GM10248 (cell line): ENCODE data around the gene PCDHB1.
"Not testable (repeated sequence)": the region's sequence is repeated elsewhere in the genome, so short reads cannot be mapped to it uniquely, and the experiment has no call there.

Experiments
- CTCF ChIA-PET: fragments of 300-600 bp; sonication (Branson Sonifier 250); formaldehyde crosslinking; extraction: SDS; loops from one replicate; lab custom pipeline; 2021; ENCODE audit warnings: antibody characterized with exemption; lab: Yijun Ruan, JAX
- POLR2A ChIA-PET: fragments of 350-650 bp; sonication (Branson Sonifier 250); formaldehyde crosslinking; extraction: SDS; loops from one replicate; lab custom pipeline; 2020; ENCODE audit warnings: antibody characterized with exemption; lab: Yijun Ruan, JAX
- DNase-seq: peaks from one replicate; pipeline ENCODE4 v3.0.0; 2012; ENCODE audit errors: extremely low spot score
- TF ChIP-seq, protein P1 (sequence below): IDR thresholded peaks from 2 replicates; pipeline ENCODE4 v1.5.1; 2012; ENCODE audit warnings: mild to moderate bottlenecking, low read depth; ENCODE audit errors: extremely low read depth, missing control alignments, control extremely low read depth

PCDHB1 gene

DNA sequence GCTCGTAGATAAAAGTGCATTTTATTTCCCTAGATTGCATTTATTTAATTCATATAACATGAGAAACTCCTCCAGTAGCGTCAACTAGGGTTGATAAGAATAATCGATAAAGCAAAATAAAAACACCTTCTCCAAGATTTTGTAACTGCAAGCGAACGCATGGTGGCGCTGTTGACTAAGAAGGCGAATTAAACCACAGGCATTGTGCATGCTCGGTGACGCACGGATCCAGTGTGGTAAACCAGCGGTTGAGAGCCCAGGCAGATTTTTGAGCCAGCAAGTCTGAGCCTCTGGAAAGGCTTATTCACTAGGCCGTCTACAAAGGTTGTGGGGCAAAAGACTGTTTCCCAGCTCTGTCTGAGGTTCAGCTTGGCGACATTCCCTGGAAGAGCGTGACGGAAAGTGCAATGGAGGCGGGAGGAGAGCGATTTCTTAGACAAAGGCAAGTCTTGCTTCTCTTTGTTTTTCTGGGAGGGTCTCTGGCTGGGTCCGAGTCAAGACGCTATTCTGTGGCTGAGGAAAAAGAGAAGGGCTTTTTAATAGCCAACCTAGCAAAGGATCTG is 49.1 kb downstream of the PCDHB1 start, which contains the start of gene PCDHB3:
Gene PCDHB3, plus strand, starts transcription at position 231 of the 563 bp plus-strand sequence. Its CDS starts 177 bp downstream, at position 408.
- TF ChIP-seq, protein P1, sequence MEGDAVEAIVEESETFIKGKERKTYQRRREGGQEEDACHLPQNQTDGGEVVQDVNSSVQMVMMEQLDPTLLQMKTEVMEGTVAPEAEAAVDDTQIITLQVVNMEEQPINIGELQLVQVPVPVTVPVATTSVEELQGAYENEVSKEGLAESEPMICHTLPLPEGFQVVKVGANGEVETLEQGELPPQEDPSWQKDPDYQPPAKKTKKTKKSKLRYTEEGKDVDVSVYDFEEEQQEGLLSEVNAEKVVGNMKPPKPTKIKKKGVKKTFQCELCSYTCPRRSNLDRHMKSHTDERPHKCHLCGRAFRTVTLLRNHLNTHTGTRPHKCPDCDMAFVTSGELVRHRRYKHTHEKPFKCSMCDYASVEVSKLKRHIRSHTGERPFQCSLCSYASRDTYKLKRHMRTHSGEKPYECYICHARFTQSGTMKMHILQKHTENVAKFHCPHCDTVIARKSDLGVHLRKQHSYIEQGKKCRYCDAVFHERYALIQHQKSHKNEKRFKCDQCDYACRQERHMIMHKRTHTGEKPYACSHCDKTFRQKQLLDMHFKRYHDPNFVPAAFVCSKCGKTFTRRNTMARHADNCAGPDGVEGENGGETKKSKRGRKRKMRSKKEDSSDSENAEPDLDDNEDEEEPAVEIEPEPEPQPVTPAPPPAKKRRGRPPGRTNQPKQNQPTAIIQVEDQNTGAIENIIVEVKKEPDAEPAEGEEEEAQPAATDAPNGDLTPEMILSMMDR = no peak
- CTCF ChIA-PET = interaction anchor here (1.3 kb wide), 1 partner anchor 13 kb away, joined by 3 read pairs; no protein-coding TSS in a partner anchor
- DNase-seq = no peak
- POLR2A ChIA-PET = no interaction called here

DNA sequence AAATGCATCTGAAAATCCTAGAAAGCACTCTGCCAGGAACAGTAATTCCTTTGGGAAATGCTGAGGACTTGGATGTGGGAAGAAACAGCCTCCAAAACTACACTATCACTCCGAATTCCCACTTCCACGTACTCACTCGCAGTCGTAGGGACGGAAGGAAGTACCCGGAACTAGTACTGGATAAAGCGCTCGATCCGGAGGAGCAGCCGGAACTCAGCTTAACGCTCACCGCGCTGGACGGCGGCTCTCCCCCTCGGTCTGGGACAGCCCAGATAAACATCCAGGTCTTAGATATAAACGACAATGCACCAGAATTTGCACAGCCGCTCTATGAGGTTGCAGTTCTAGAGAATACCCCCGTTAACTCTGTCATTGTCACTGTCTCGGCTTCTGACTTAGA is 49.9 kb downstream of the PCDHB1 start:
- POLR2A ChIA-PET = no interaction called here
- no peak for DNase-seq
- TF ChIP-seq, protein P1 = no peak
- CTCF ChIA-PET = interaction anchor here (1.3 kb wide), 1 partner anchor 12 kb away, joined by 3 read pairs; no protein-coding TSS in a partner anchor

DNA sequence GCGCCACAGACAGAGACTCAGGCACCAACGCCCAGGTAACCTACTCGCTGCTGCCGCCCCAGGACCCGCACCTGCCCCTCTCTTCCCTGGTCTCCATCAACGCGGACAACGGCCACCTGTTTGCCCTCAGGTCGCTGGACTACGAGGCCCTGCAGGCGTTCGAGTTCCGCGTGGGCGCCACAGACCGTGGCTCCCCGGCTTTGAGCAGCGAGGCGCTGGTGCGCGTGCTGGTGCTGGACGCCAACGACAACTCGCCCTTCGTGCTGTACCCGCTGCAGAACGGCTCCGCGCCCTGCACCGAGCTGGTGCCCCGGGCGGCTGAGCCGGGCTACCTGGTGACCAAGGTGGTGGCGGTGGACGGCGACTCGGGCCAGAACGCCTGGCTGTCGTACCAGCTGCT is 50.9 kb downstream of the PCDHB1 start:
- POLR2A ChIA-PET, CTCF ChIA-PET, DNase-seq: not testable (repeated sequence)

DNA sequence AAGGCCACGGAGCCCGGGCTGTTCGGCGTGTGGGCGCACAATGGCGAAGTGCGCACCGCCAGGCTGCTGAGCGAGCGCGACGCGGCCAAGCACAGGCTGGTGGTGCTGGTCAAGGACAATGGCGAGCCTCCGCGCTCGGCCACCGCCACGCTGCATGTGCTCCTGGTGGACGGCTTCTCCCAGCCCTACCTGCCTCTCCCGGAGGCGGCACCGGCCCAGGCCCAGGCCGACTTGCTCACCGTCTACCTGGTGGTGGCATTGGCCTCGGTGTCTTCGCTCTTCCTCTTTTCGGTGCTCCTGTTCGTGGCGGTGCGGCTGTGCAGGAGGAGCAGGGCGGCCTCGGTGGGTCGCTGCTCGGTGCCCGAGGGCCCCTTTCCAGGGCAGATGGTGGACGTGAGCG is 51.3 kb downstream of the PCDHB1 start:
- POLR2A ChIA-PET, CTCF ChIA-PET: not testable (repeated sequence)

DNA sequence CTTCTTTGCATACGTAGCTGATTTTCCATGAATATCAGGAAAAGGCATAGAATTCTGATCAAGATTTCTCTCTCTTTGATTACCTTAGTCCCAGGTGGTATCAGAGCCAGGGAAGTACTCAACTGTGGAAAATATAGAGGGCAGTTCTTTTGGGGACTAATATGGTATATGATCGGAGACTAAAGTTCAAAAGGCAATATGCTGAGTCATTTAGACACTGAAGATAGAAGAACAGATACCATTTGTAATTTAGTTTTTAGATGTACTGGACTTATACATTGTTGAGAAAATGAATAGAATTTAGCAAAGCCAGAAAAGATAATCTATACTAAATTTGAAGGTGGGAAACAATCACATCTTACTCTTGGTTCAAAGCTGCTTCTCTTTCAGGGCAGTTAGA is 54.2 kb downstream of the PCDHB1 start:
- ChIA-PET CTCF (no interaction called here), POLR2A (no interaction called here)
- no peak for DNase-seq
- TF ChIP-seq, protein P1 = no peak

More for the DNA sequence above, 51.3 kb downstream of the PCDHB1 start:
- DNase-seq = not testable (repeated sequence)
